AG10803 (cell line): Measurements from ENCODE around the gene CCDC85B.
A peak's percentile ranks its signal among the peaks of the same experiment; 100 is the strongest.

ENCODE experiments used
- DNase-seq: peaks from one replicate; pipeline ENCODE4 v3.0.0; 2010; ENCODE audit warnings: low read depth
- H3K4me3 ChIP-seq: 2 replicates; pipeline ENCODE4 v1.5.1; 2011; ENCODE audit warnings: mild to moderate bottlenecking, low read length, control low read depth
- CTCF ChIP-seq: conservative IDR thresholded peaks from 2 replicates; pipeline ENCODE4 v1.5.1; 2011; ENCODE audit warnings: mild to moderate bottlenecking, low read length, control low read depth, inconsistent platforms

Gene CCDC85B

GRCh38 chr11:65854161-65854592, 36.3 kb upstream of the CCDC85B start:
- H3K4me3 ChIP-seq, result no peak overlapping the region
- DNase-seq, result no peak
- TF ChIP-seq CTCF, result no peak

DNA sequence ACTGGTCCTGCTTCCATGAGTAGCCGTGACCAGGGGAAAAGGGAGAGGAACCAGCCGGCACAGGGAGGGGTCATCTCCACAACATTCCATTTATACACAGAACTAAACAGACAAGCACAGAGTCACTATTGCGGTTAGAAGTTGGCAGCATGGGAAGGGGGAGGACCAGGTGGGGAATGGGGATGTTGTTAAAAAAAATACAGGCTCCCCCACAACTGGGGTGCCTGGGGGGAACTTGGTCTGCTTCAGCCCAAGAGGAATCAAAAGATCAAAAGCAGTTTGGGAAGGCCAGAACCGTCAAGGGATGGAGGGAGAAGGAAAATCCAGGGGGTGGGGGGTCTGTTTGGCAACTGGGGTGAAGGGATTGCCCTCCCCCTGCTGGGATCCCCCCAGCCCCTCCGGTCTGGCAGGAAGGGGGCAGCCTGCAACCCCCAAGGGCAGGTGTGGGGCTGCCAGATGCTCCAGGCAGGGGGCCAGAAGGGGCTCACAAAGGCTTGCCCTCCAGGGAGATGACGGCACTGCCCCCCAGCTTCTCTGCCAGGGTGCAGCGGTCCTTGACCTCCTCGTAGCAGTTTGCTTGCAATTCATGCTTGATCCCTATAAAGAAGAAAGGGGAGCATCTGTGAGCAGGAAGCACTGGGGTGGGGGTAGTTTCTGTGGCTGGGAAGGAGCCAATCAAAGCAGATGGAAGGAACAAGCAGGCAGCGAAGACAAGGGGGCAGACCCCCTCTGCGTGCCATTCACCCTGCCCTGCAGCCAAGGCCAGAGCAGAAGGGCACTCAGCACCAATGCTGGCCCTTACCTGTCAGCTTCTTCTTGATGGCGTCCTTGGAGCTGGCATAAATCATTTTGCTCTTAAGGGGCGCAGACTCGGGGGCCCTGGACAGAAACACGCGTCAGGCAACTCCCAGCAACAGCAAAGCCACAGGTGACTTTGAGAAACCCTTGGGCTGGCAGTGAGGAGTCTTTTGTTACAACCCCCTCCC, 35.3 kb upstream of the CCDC85B start:
- DNase-seq, result no peak
- TF ChIP-seq CTCF, result no peak
- peak overlapping the region; percentile 5; the same call in 1 of the 2 replicates for H3K4me3 ChIP-seq

DNA sequence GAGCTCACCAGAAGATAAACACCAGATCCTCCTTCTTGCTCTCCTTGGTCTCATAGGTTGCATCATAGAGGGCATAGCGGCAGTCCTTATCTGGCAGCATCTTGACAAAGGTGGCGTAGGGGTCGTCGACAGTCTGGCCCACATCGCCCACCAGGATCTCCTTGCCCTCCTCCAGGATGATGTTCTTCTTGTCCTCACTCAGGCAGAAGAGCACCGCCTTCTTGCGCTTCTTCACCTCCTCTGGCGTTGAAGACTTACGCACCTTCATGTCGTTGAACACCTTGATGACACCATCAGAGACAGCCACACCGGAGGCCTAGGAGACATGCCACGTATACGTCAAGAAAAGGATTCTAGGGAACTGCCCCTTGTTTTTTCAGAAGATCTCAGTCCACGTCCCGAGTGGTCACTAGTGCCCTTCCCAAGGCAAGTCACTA, 34.5 kb upstream of the CCDC85B start:
- peak overlapping the region; percentile 96 for H3K4me3 ChIP-seq
- no peak for TF ChIP-seq CTCF
- no peak for DNase-seq

- DNase-seq, result peak; percentile 57
- TF ChIP-seq CTCF, result no peak
- peak overlapping the region; percentile 96 for H3K4me3 ChIP-seq
Measured at GRCh38 chr11:65856689-65857499, 33.6 kb upstream of the CCDC85B start.

GRCh38 chr11:65857500-65857852, 33.0 kb upstream of the CCDC85B start:
- peak overlapping the region; percentile 96 for H3K4me3 ChIP-seq
- TF ChIP-seq CTCF, result no peak
- DNase-seq, result no peak

DNA sequence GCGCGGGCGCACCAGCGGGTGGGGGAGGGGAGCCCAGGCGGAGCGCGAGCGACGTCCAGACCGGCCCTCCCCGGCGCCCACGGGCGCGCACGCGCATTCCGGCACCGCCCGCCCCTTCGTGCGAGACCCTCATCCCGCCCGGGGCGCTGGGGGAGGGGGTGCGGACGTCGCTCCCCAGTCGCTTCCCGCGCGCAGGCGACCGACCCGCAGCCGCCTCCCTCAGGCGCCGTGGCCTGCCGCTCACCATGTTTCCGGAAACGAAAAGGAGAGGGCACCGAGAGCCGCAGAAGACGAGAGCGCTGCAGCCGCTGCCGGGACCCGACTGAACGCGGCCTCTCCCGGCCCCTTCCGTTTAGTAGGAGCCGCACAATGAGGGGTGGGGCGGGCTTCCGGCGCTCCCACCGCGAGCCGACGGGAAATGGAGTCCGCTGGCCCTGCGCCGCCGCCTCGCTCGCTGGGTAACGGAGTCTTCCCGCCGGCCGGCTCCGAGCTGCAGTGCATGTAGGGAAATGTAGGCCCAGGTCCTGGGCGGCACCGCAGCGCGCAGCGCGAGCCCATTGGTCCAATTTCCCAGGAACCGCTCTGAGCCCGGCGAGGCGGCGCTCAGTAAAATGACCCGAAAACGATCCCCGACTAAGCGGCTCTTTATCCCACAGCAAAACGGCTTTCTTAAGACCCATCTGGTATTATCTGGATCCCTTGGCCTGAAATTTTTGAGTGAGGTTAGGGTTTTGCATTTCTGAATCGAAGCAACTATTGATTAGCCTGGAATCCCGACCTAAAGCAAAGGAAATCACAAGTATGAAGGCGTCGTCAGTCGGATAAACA, 32.4 kb upstream of the CCDC85B start, which contains the start of gene CFL1:
Gene CFL1 (minus strand): TSS at position 328 of the 828 bp plus-strand sequence. CDS start 81 bp downstream, at position 247.
- TF ChIP-seq CTCF, result no peak
- DNase-seq, result peak; percentile 98
- H3K4me3 ChIP-seq, result peak within 1 kb of the TSS; percentile 96
